GM21381 (cell line): Measurements from ENCODE around the gene PSMB8.
A peak's percentile ranks its signal among the peaks of the same experiment; 100 is the strongest.

Experiments used
- ATAC-seq: cut with Tn5 transposase; IDR thresholded peaks from one replicate; pipeline ENCODE4 v1.9.1; 2021; ENCODE audit warnings: mild to moderate bottlenecking, moderate library complexity; ENCODE audit not compliant: unreplicated experiment

PSMB8 gene

DNA sequence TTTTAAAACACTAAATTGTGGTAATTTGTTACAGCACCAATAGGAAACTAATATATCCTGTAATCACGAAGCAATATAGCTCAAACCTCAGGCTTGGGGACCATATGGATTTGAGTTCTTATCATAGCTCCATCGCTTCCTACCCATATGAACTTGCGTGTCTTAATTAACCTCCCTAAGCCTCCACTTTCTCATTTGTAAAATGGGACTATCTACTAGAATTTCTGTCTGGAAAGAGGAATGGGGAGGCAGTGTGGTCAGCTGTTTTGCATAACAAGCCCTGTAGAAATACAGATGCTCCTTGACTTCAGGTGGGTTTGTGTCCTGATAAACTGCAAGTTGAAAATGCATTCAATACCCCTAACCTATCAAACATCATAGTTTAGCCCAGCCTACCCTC lies 44.1 kb downstream of the PSMB8 start:
- no peak for ATAC-seq

DNA sequence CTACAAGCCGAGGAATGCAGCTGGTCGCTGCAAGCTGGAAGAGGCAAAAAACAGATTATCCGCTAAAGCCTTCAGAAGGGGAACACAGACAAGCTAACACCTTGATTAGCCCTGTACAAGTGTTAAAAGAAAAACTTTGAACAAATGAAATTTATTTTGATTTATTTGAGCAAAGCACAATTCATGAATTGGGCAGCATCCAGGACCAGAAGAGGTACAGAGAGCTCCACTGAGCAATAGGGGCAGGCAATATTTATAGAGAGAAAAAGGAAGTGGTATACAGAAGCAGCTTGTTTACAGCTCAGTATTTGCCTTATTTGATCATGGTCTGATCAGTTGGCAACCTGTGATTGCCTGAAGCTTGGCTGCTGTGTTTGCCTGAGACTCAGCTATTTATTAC lies 44.7 kb downstream of the PSMB8 start:
- no peak for ATAC-seq

- ATAC-seq, result peak; percentile 51
Measured at GRCh38 chr6:32796848-32797776, 46.7 kb downstream of the PSMB8 start.

- no peak for ATAC-seq
Measured at GRCh38 chr6:32794510-32794909, 49.3 kb downstream of the PSMB8 start.

- no peak for ATAC-seq
Measured at GRCh38 chr6:32792901-32793435, 50.9 kb downstream of the PSMB8 start.
